DMS153 treated with DMSO at 0.1 percent for 48 hours (cell line): ENCODE measurements around the gene DAZAP1.
"Not testable (repeated sequence)": the region's sequence is repeated elsewhere in the genome, so short reads cannot be mapped to it uniquely, and the experiment has no call there.

ENCODE experiments used
- DNase-seq: peaks from one replicate; lab custom pipeline; 2025; ENCODE audit not compliant: unreplicated experiment; lab: John Stamatoyannopoulos, UW

DAZAP1 gene

GRCh38 chr19:1439525-1440417 lies 32.4 kb downstream of the DAZAP1 start:
- not testable (repeated sequence) for DNase-seq

GRCh38 chr19:1440418-1440801 lies 33.0 kb downstream of the DAZAP1 start:
- no peak for DNase-seq

- no peak for DNase-seq
These were observed 33.6 kb downstream of the DAZAP1 start for GRCh38 chr19:1441022-1441426.

GRCh38 chr19:1441677-1442438 lies 34.5 kb downstream of the DAZAP1 start:
- no peak for DNase-seq

GRCh38 chr19:1445185-1445931 lies 38.0 kb downstream of the DAZAP1 start:
- DNase-seq: no peak

GRCh38 chr19:1445932-1446712 lies 38.7 kb downstream of the DAZAP1 start:
- DNase-seq: no peak

GRCh38 chr19:1446713-1447481 lies 39.5 kb downstream of the DAZAP1 start:
- DNase-seq: no peak

- no peak for DNase-seq
These were observed 40.1 kb downstream of the DAZAP1 start for GRCh38 chr19:1447504-1447903.

GRCh38 chr19:1447944-1448343 lies 40.6 kb downstream of the DAZAP1 start:
- no peak for DNase-seq

GRCh38 chr19:1449467-1450442 lies 42.4 kb downstream of the DAZAP1 start, which contains the start of gene APC2:
TSS of gene APC2 (plus strand) at chr19:1450121. CDS start at chr19:1453002, 2,881 bp downstream.
- DNase-seq: no peak

- no peak for DNase-seq
These were observed 43.6 kb downstream of the DAZAP1 start for GRCh38 chr19:1450735-1451731.

GRCh38 chr19:1451916-1452801 lies 44.8 kb downstream of the DAZAP1 start:
- DNase-seq: no peak

GRCh38 chr19:1452802-1453524 lies 45.6 kb downstream of the DAZAP1 start:
- DNase-seq: no peak

GRCh38 chr19:1453525-1454364 lies 46.4 kb downstream of the DAZAP1 start:
- DNase-seq: no peak

GRCh38 chr19:1455002-1455335 lies 47.6 kb downstream of the DAZAP1 start:
- no peak for DNase-seq
